GM23338 (cell line): Measurements from ENCODE around the gene IL22RA2.

Experiments
- CTCF ChIP-seq, 2 experiments: fragments of 200-600 bp in 1 of 2; sonication (generic) in 1 of 2; conservative IDR thresholded peaks; 2 replicates each; pipeline versions ENCODE4 v1.5.1 to v1.6.1; 2016 to 2017; ENCODE audit warnings: antibody characterized with exemption in 2 of 2, low read depth in 2 of 2, mild to moderate bottlenecking in 2 of 2, moderate library complexity in 1 of 2
- REST ChIP-seq: IDR thresholded peaks from one replicate; pipeline ENCODE4 v1.6.1; 2018; ENCODE audit warnings: antibody characterized with exemption; ENCODE audit not compliant: unreplicated experiment

GRCh38 chr6:137217801-137218472, 44.5 kb upstream of the IL22RA2 start:
- TF ChIP-seq CTCF (conservative IDR thresholded peaks at IDR 0.05; ENCODE audit: low read depth in 2 of 2) (no peak), REST (no peak)
